ENCODE results near the gene TMEM256.

The TMEM256 gene

GRCh38 chr17:7403977-7404736, at the start of gene TMEM256:
Gene TMEM256, minus strand, starts transcription at chr17:7404097. Its CDS starts 13 bp downstream, at chr17:7404084.
- peak; percentile 97 for DNase-seq

GRCh38 chr17:7448461-7448860, 44.6 kb upstream of the TMEM256 start:
- DNase-seq: no peak

- no peak for DNase-seq
Observed at GRCh38 chr17:7445619-7445968, 41.7 kb upstream of the TMEM256 start.

GRCh38 chr17:7444682-7445618, 41.1 kb upstream of the TMEM256 start, which contains the start of gene CHRNB1:
Gene CHRNB1, plus strand, starts transcription at chr17:7445061. Its CDS starts 67 bp downstream, at chr17:7445128.
- DNase-seq: no peak

- DNase-seq: no peak
Observed at GRCh38 chr17:7443499-7444485, 39.9 kb upstream of the TMEM256 start.

- DNase-seq: no peak
Observed at GRCh38 chr17:7442142-7442541, 38.2 kb upstream of the TMEM256 start.

GRCh38 chr17:7441266-7441665, 37.4 kb upstream of the TMEM256 start:
- no peak for DNase-seq

GRCh38 chr17:7440834-7441195, 36.9 kb upstream of the TMEM256 start:
- no peak for DNase-seq

- DNase-seq: peak; percentile 36
Observed at GRCh38 chr17:7440113-7440833, 36.4 kb upstream of the TMEM256 start.

GRCh38 chr17:7439462-7440112, 35.7 kb upstream of the TMEM256 start, which contains the start of gene FGF11:
Gene FGF11, plus strand, starts transcription at chr17:7439512. Its CDS starts 109 bp downstream, at chr17:7439621.
- no peak for DNase-seq

GRCh38 chr17:7438656-7439460, 35.0 kb upstream of the TMEM256 start:
- no peak for DNase-seq

- peak; percentile 51 for DNase-seq
Observed at GRCh38 chr17:7437950-7438614, 34.2 kb upstream of the TMEM256 start.

GRCh38 chr17:7437369-7437863, 33.5 kb upstream of the TMEM256 start:
- no peak for DNase-seq

- DNase-seq: peak; percentile 77
Observed at GRCh38 chr17:7436556-7437368, 32.9 kb upstream of the TMEM256 start.

GRCh38 chr17:7435676-7436555, 32.0 kb upstream of the TMEM256 start:
- DNase-seq: peak; percentile 45

GRCh38 chr17:7432296-7432695, 28.4 kb upstream of the TMEM256 start:
- DNase-seq: no peak

- no peak for DNase-seq
Observed at GRCh38 chr17:7431231-7431630, 27.3 kb upstream of the TMEM256 start.

GRCh38 chr17:7429722-7430121, 25.8 kb upstream of the TMEM256 start:
- DNase-seq: no peak
